Transverse colon (tissue), 4 donors: ENCODE results near the gene SHC3. TPM values are rescaled to one million over a fixed set of nuclear protein-coding genes. Genes with fewer than 3 reads are reported as not detected.

Experiments used
- DNase-seq: peaks from one replicate; pipeline ENCODE4 v3.0.0-alpha.2; 2019
- H3K27ac ChIP-seq, 4 donors: fragments of 200-600 bp; sonication (generic); 2 replicates each; pipeline ENCODE4 v1.5.1; 2016 to 2018; ENCODE audit warnings: inconsistent platforms in 4 of 4
- H3K27me3 ChIP-seq: fragments of 200-600 bp; sonication (generic); 2 replicates; pipeline ENCODE4 v1.5.1; 2017; ENCODE audit warnings: inconsistent platforms
- H3K36me3 ChIP-seq, 4 donors: fragments of 200-600 bp; sonication (generic); 2 replicates each; pipeline ENCODE4 v1.5.1; 2017 to 2019; ENCODE audit warnings: inconsistent platforms in 4 of 4
- H3K4me1 ChIP-seq, 4 donors: fragments of 200-600 bp; sonication (generic); 2 replicates each; pipeline ENCODE4 v1.5.1; 2017 to 2020; ENCODE audit warnings: inconsistent platforms in 4 of 4
- H3K4me3 ChIP-seq, 4 donors: fragments of 200-600 bp; sonication (generic); 1 replicate in 1 of 4; 2 replicates in 3 of 4; pipeline versions ENCODE4 v1.5.1 to v1.6.1; 2017 to 2019; ENCODE audit warnings: inconsistent platforms in 4 of 4
- H3K9me3 ChIP-seq, 2 donors: fragments of 200-600 bp; sonication (generic); 2 replicates each; pipeline ENCODE4 v1.5.1; 2017 to 2019; ENCODE audit warnings: inconsistent platforms in 2 of 2
- EP300 ChIP-seq: sonication (generic); formaldehyde crosslinking; IDR thresholded peaks from one replicate; pipeline ENCODE4 v1.6.1; 2017; ENCODE audit warnings: antibody characterized with exemption, low read depth
- POLR2A ChIP-seq: fragments of 450-650 bp; IDR thresholded peaks from one replicate; pipeline ENCODE4 v1.6.1; 2016; ENCODE audit warnings: antibody characterized with exemption, mild to moderate bottlenecking, moderate library complexity
- POLR2AphosphoS5 ChIP-seq, 3 donors: sonication (generic); formaldehyde crosslinking; IDR thresholded peaks; one replicate each; pipeline ENCODE4 v1.6.1; 2016; ENCODE audit warnings: antibody characterized with exemption in 3 of 3
- WGBS, 2 donors: methylation state at CpG; one replicate each; pipeline ENCODE4 v1.1.5; 2018; ENCODE audit warnings: low coverage in 1 of 2; 5-methylcytosine and 5-hydroxymethylcytosine counted together
- in situ Hi-C, 4 donors: fragments of 200-750 bp; cut with MboI; loops; one replicate each; pipeline versions ENCODE4 v1.15.0 to v1.15.1; 2017; ENCODE audit warnings: low sequenced_read_pairs in 3 of 4, low pct_ligation_motif_present in 1 of 4, low pct_unique_long_range_greater_than_20kb in 1 of 4
- intact Hi-C: fragments of 100-400 bp; cut with DNase I; formaldehyde crosslinking; loops from one replicate; pipeline ENCODE4 v1.15.1; 2023; ENCODE audit warnings: low total_unique reads
- total RNA-seq, 4 donors: library from RNA; depleted of rRNA; stranded (reverse); fragments of >200 nt; gene quantifications; one replicate each; pipeline ENCODE4 v1.1.0, GENCODE V29; 2016
- TF ChIP-seq, protein P1 (sequence below), 5 experiments: fragments of 200-600 bp in 3 of 5; fragments of 450-650 bp in 2 of 5; sonication (generic) in 3 of 5; IDR thresholded peaks; 1 replicate in 2 of 5; 2 replicates in 3 of 5; pipeline ENCODE4 v1.5.1; 2016 to 2017; ENCODE audit warnings: antibody characterized with exemption in 5 of 5, inconsistent platforms in 3 of 5, mild to moderate bottlenecking in 2 of 5, moderate library complexity in 1 of 5

Gene SHC3
- total RNA-seq, 4 donors from 2014 or later: 1.1 to 4.8 (median 2.7) TPM

DNA sequence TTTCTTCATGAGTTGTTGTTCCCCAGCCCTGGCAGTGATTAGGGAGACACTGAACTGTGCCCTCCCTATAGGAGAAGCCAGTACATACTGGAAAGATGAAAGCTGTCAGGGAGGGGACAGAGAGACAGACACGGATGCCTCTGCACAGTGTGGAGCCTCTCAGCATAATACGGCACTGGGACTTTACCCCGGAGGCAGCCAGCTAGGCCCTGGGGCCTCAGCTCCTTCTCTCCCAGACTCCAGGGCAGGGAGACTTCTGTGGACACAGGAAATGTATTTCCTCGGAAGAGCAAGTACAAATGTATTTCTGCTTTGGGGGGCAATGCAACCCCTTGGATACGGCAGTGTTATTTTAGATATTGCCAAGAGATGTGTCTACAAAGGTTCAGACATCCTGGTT, 125.3 kb downstream of the SHC3 start:
- no peak for DNase-seq
- 94% methylated on average over 5 of the region's 5 CpGs; no CpG with 5 or more reads in 1 of the 2 donors for WGBS, 2 donors
- in situ Hi-C loops: no loop called here
- Histone ChIP-seq H3K4me3 (no peak overlapping the region), H3K4me1 (no peaks in the 10 kb centered on the region), H3K9me3 (no peaks in the 10 kb centered on the region), H3K27me3 (no peaks in the 10 kb centered on the region), H3K36me3 (no peaks in the 10 kb centered on the region), H3K27ac (no peak overlapping the region)
- TF ChIP-seq, protein P1, sequence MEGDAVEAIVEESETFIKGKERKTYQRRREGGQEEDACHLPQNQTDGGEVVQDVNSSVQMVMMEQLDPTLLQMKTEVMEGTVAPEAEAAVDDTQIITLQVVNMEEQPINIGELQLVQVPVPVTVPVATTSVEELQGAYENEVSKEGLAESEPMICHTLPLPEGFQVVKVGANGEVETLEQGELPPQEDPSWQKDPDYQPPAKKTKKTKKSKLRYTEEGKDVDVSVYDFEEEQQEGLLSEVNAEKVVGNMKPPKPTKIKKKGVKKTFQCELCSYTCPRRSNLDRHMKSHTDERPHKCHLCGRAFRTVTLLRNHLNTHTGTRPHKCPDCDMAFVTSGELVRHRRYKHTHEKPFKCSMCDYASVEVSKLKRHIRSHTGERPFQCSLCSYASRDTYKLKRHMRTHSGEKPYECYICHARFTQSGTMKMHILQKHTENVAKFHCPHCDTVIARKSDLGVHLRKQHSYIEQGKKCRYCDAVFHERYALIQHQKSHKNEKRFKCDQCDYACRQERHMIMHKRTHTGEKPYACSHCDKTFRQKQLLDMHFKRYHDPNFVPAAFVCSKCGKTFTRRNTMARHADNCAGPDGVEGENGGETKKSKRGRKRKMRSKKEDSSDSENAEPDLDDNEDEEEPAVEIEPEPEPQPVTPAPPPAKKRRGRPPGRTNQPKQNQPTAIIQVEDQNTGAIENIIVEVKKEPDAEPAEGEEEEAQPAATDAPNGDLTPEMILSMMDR (IDR thresholded peaks at IDR 0.05): no peak
- no peak for TF ChIP-seq POLR2A
- no peak for TF ChIP-seq EP300
- no peak for TF ChIP-seq POLR2AphosphoS5 (IDR thresholded peaks at IDR 0.05)
- intact Hi-C loops: no loop called here

DNA sequence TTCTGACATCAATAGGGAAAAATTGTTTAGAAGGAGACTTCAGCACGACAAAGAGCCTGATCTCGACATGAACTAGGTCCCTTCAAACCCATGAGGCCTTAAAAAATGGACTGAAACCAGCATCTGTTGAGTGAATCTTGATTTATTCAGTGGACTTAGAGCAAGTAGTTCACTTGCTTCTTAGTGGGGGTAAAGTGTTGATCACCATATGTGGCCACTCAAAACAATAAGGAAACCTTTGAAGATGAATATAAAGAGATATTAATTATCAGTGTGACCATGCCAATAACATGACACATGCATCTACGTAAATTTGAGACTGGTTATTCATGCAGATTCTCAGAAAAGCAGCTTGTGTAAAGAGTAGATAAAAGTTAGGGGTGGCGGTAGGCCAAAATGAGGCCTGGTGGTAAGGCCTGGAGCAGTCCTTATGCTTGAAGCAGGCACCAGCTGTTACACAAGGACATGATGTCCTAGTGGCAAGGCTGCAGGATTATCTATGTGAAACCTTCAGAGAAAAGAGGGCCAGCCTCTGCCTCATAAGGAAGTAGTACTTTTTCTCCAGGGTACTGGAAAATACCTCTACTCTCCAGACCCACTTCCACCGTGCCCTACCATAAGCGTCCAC, 126.0 kb downstream of the SHC3 start:
- Histone ChIP-seq H3K4me3 (no peak overlapping the region), H3K36me3 (no peaks in the 10 kb centered on the region), H3K9me3 (no peaks in the 10 kb centered on the region), H3K27ac (no peak overlapping the region), H3K4me1 (no peaks in the 10 kb centered on the region), H3K27me3 (no peaks in the 10 kb centered on the region)
- intact Hi-C loops: no loop called here
- no peak for DNase-seq
- WGBS, 2 donors: 81 to 84% methylated on average over 4 to 6 of the region's 6 CpGs
- TF ChIP-seq, protein P1 (IDR thresholded peaks at IDR 0.05): no peak
- no peak for TF ChIP-seq POLR2AphosphoS5 (IDR thresholded peaks at IDR 0.05)
- no peak for TF ChIP-seq EP300
- no peak for TF ChIP-seq POLR2A
- in situ Hi-C loops: no loop called here

GRCh38 chr9:89051421-89052025, 127.1 kb downstream of the SHC3 start:
- in situ Hi-C loops: no loop called here
- no peaks in the 10 kb centered on the region for H3K4me1 ChIP-seq
- TF ChIP-seq EP300 (no peak), POLR2AphosphoS5 (IDR thresholded peaks at IDR 0.05) (no peak), POLR2A (no peak)
- TF ChIP-seq, protein P1 (IDR thresholded peaks at IDR 0.05): no peak
- DNase-seq: no peak
- WGBS, 2 donors: 93 to 94% methylated on average over 12 of the region's 12 CpGs
- H3K4me3 ChIP-seq: no peak overlapping the region
- no peaks in the 10 kb centered on the region for H3K9me3 ChIP-seq
- intact Hi-C loops: no loop called here
- H3K27me3 ChIP-seq: no peaks in the 10 kb centered on the region
- H3K27ac ChIP-seq: no peak overlapping the region
- no peaks in the 10 kb centered on the region for H3K36me3 ChIP-seq

GRCh38 chr9:89049646-89050045, 129.0 kb downstream of the SHC3 start:
- intact Hi-C loops: no loop called here
- TF ChIP-seq POLR2A (no peak), EP300 (no peak), POLR2AphosphoS5 (IDR thresholded peaks at IDR 0.05) (no peak)
- TF ChIP-seq, protein P1 (IDR thresholded peaks at IDR 0.05): no peak

More at GRCh38 chr9:89049646-89050045, 129.0 kb downstream of the SHC3 start:
- DNase-seq: no peak
- Histone ChIP-seq H3K27ac (no peak overlapping the region), H3K27me3 (no peaks in the 10 kb centered on the region), H3K9me3 (no peaks in the 10 kb centered on the region), H3K4me1 (no peaks in the 10 kb centered on the region), H3K36me3 (no peaks in the 10 kb centered on the region), H3K4me3 (no peak overlapping the region)
- 84 to 85% methylated on average over 7 to 8 of the region's 8 CpGs for WGBS, 2 donors
- in situ Hi-C loops: no loop called here
